HG02981 (cell line): ENCODE results near the gene TMEM174.
"Not testable (repeated sequence)": the region's sequence is repeated elsewhere in the genome, so short reads cannot be mapped to it uniquely, and the experiment has no call there.

Experiments
- ATAC-seq: cut with Tn5 transposase; IDR thresholded peaks from one replicate; pipeline ENCODE4 v1.9.1; 2021; ENCODE audit warnings: mild to moderate bottlenecking, moderate library complexity; ENCODE audit not compliant: unreplicated experiment

TMEM174 gene

DNA sequence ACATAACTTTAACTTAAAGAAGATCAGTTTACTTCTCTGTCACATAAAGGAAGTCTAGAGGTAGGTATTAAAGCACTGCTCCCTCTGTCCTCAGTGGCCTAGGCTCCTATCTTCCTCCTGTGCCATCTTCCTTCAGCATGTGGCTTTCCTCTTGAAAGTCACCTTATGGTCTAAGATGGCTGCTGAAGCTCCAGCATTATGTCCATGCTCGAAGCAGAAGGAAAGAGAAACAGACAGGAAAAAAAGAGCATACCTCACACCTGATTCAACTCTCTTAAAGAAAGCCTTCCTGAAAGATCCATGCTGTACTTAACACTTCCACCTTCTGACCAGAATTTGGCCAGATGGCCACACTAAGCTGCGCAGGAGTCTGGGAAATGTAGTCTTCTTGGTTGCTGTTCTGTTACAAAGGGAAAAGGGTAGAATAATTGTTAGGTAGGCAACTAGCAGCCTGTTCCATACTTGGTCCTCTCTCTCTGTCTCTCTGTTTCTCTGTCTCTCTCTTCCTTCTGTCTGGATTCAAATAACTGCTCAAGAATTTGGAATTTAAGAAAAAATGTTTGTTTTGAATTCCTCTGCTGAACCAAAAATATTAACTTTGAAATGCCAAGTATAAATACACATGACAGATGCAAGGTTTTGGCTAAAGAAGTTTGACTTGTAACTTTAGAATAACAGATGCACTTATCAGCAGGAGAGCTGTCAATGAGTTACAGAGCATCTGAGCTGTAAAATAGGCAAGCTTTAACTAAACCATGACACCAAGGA, 16.0 kb downstream of the TMEM174 start:
- no peak for ATAC-seq

DNA sequence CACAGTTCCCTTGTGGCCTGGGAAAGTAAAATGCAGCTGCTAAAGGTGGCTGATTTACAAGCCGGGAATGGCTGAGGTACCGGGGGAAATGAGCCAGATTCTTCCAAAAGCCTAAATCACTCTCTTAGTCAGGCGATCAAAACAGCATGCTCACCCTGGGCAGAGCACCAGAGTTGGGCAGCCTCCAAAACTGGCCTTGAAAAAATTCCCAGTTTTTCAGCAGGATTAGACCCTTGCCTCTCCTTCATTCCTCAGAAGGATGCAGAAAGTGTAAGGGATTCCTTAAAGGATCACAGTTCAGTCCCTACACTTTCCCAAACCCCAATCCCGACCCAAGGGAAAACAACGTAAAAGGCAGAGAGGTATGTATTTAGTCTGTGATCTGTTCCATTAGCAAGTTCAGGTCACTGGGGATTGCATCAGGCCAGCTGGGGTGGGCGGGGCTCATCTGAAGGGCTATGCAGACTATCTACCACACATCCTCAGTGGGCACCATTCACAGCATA, 16.9 kb downstream of the TMEM174 start:
- ATAC-seq, result no peak

DNA sequence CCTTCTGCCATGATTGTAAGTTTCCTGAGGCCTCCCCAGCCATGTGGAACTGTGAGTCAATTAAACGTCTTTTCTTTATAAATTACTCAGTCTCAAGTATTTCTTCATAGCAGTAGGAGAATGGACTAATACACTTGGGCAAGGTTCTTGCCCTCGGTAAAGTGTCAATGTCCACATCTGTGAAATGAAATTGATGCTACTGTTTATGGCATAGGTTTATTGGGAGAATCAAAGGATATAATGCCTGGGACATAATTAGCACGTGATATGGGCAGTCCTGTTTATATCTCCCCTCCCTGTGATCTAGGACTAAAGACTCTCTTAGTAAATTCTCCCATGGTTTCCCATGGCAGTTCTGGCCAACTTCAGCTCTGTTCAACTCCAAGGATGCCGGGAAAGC, 19.4 kb downstream of the TMEM174 start:
- no peak for ATAC-seq

DNA sequence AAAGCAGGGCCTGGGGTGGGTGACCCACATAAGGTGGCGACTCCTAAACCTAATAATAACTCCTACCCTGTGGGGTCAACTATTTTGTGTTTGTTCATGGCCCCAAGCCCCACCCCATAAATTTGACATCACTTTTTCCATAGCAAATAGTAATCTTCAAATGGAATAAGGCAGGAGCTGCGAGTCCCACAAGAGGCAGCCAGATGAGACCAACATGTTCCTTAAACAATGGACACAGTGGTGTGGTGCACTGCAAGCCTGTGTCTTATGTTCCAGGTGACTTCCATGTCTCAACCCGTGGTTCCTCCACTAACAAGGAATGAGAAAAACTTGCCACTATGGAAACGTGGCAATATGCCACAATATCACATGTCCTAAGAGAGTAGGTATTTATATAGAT, 20.6 kb downstream of the TMEM174 start:
- ATAC-seq, result no peak

- ATAC-seq, result no peak
Observed at GRCh38 chr5:73196201-73196600, 23.2 kb downstream of the TMEM174 start.

DNA sequence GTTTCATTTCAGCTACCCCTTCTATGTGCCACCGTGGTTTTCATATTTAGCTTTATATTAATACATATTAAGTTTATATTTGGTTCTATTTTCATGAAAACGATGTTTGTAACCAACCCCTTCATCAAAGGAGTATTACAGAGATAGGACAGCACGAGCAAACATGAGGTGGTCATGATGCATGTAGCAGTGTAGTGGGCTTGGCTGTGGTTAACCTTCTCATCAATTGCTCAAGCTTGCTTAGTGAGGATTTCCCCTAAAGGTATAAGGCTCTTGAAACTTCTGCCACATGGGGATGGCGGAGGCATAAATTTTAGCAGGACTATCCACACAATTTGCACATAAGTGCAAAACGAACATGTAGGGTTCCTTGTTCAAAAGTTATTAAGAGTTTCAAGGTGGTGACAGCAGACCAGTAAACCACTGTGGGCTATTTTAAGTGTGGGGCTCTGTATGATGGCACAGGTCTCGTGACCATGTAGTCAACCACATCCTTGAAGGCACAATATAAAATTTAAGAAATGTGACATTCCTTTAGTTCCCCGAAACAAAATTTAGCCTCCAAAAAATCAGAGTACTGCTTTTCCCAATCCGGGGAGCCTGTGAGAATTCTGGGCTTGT, 24.8 kb downstream of the TMEM174 start:
- no peak for ATAC-seq

- no peak for ATAC-seq
Observed at GRCh38 chr5:73198833-73199592, 26.0 kb downstream of the TMEM174 start.

DNA sequence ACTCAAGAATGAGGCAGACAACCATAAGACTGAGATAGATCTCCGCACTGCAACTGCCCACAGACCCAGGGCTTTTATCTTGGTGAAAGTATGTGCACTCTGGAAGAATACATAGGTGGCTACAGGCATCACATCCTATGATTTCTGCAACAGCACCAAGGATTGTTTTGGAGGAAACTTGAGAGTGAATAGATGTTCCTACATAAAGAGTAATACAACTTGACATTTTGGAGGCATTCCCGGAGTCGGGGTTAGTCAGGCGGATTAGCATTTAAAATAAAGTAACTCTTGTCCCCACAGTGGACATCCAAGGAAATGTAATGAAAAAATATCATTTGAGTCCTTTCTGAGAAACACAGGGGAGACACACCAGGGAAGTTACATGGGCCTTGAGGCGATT, 26.7 kb downstream of the TMEM174 start:
- no peak for ATAC-seq

DNA sequence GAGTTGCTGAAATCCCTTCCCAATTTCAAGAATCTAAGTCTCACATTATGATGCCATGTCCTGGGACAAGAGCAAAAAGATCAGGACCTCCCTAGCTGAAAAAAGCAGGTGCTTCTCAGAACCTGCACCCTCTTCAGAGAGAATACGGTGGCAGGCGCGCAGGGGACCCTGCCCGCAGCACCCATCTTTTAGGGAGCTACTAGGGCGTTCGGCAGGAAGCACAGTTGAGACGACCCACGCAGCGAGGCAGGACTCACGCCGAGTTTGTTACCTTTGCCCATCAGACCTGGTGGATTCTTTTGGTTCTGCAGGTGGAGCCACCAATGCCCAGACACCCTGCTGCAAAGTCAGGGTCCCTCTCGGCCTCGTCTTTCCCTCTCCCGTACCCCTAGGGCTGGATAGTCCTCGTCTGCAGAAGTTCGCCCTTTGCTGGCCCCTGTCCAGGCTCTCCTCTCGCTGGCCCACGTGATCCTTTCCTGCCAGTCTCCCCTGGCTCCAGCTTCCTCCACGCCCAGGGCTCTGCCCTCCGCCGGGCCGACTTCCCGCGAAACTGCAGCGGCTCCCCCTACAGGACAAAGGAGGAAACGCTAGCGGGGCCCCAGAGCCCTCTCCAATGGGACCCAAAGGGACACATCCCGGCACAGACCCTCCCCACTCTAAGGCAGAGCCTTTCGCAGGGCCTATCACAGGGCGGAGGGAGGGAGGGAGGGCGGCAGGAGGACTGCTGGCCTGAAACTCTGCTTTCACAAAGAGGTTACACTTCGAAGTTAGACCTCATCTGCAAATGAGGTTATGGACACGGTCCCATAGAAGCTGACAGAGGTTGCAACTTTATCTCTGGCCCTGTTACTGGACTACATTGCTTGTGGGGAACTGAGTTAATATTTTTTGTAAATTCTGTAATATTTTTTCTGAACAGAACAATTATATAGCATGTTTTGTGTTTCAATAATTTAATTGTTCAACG, 28.8 kb downstream of the TMEM174 start:
- peak; percentile 79 for ATAC-seq

GRCh38 chr5:73204332-73204731, 31.3 kb downstream of the TMEM174 start:
- no peak for ATAC-seq

GRCh38 chr5:73204733-73205132, 31.7 kb downstream of the TMEM174 start:
- no peak for ATAC-seq

GRCh38 chr5:73205305-73205704, 32.3 kb downstream of the TMEM174 start:
- ATAC-seq, result no peak

DNA sequence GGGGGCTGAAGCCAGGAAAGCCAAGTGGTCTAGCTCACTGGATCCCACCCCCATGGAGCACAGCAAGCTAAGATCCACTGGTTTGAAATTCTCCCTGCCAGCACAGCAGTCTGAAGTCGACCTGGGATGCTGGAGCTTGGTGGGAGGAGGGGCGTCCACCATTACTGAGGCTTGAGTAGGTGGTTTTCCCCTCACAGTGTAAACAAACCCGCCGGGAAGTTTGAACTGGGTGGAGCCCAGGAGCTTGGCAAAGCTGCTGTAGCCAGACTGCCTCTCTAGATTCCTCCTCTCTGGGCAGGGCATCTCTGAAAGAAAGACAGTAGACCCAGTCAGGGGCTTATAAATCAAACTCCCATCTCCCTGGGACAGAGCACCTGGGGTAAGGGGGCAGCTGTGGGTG, 34.2 kb downstream of the TMEM174 start:
- not testable (repeated sequence) for ATAC-seq

DNA sequence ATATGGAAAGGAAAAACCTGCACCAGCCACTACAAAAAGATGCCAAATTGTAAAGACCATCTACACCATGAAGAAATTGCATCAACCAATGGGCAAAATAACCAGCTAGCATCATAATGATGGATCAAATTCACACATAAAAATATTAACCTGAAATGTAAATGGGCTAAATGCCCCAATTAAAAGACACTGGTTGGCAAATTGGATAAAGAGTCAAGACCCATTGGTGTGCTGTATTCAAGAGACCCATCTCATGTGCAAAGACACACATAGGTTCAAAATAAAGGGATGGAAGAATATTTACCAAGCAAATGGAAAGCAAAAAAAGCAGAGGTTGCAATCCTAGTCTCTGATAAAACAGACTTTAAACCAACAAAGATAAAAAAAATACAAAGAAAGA, 36.1 kb downstream of the TMEM174 start:
- ATAC-seq, result not testable (repeated sequence)

DNA sequence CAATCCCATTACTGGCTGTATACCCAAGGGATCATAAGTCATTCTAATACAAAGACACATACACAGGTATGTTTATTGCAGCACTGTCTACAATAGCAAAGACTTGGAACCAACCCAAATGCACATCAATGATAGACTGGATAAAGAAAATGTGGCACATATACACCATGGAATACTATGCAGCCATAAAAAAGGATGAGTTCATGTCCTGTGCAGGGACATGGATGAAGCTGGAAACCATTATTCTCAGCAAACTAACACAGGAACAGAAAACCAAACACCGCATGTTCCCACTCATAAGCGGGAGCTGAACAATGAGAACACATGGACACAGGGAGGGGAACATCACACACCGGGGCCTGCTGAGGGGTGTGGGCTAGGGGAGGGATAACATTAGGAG, 39.7 kb downstream of the TMEM174 start:
- not testable (repeated sequence) for ATAC-seq

- no peak for ATAC-seq
Observed at GRCh38 chr5:73213566-73213998, 40.6 kb downstream of the TMEM174 start.

GRCh38 chr5:73214306-73214705, 41.3 kb downstream of the TMEM174 start:
- ATAC-seq, result no peak

- ATAC-seq, result no peak
Observed at GRCh38 chr5:73214996-73215395, 42.0 kb downstream of the TMEM174 start.

DNA sequence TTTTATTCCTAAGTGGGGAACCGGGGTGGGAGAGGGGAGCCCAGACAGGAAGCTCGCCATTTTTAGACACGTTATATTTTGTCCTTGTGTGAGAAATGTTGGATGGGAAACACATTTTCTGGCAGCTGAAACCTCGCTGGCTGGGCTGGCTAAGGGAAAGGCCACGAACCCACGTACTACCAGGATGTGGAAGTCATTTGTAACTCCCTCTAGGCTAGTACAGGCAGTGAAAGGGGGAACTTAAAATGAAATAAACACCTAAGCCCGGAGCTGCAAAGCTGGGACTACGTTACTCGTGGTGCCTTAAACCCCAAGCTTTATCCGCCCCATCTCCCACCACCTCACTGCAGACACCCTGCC, 42.5 kb downstream of the TMEM174 start:
- no peak for ATAC-seq

GRCh38 chr5:73215891-73216610, 43.1 kb downstream of the TMEM174 start:
- ATAC-seq, result no peak
